Measurements from ENCODE around the gene RASA1. TPM values are rescaled to one million over a fixed set of nuclear protein-coding genes. Genes with fewer than 3 reads are reported as not detected.
A peak's percentile ranks its signal among the peaks of the same experiment; 100 is the strongest.
"Not testable (repeated sequence)": the region's sequence is repeated elsewhere in the genome, so short reads cannot be mapped to it uniquely, and the experiment has no call there.

Gene RASA1
- total and polyA plus RNA-seq, 4 donors = 8.3 to 54.0 (median 20.6) TPM

GRCh38 chr5:87300744-87301143, 33.1 kb downstream of the RASA1 start:
- Histone ChIP-seq H3K27ac (ENCODE audit: low read depth in 1 of 2, low read length in 1 of 2) (peak overlapping the region in 1 of 2 donors; percentile 40), H3K27me3 (ENCODE audit: control insufficient read depth in 3 of 3, insufficient read depth in 3 of 3, low read length in 2 of 3) (no peaks in the 10 kb centered on the region), H3K9ac (ENCODE audit: insufficient read depth in 1 of 2, low read length in 2 of 2) (no peak overlapping the region), H3K9me3 (ENCODE audit: control insufficient read depth in 4 of 4, insufficient read depth in 3 of 4, low read length in 3 of 4) (no peaks in the 10 kb centered on the region), H3K36me3 (ENCODE audit: control insufficient read depth in 4 of 4, insufficient read depth in 4 of 4, low read length in 4 of 4) (peaks cover 0 to 13% (median 7%) of the 10 kb centered on the region in 4 donors), H3K4me1 (ENCODE audit: control insufficient read depth in 5 of 5, insufficient read depth in 5 of 5, low read length in 5 of 5) (peaks cover 0 to 11% (median 0%) of the 10 kb centered on the region in 5 donors), H3K4me3 (no peak overlapping the region)
- TF ChIP-seq CTCF (IDR thresholded peaks at IDR 0.05; ENCODE audit: control extremely low read depth, extremely low read depth) = no peak
- ATAC-seq (ENCODE audit: insufficient read depth, low FRiP score) = peak; percentile 89
- DNase-seq = no peak
- 82 to 90% methylated on average over 2 of the region's 2 CpGs for WGBS, 2 donors

- H3K9ac ChIP-seq (ENCODE audit: insufficient read depth in 1 of 2, low read length in 2 of 2) = no peak overlapping the region
- H3K27ac ChIP-seq (ENCODE audit: low read depth in 1 of 2, low read length in 1 of 2) = no peak overlapping the region
- ATAC-seq (ENCODE audit: insufficient read depth, low FRiP score) = no peak
- no peaks in the 10 kb centered on the region for H3K9me3 ChIP-seq (ENCODE audit: control insufficient read depth in 4 of 4, insufficient read depth in 3 of 4, low read length in 3 of 4)
- DNase-seq = no peak
- no peak overlapping the region for H3K4me3 ChIP-seq
- no peaks in the 10 kb centered on the region for H3K27me3 ChIP-seq (ENCODE audit: control insufficient read depth in 3 of 3, insufficient read depth in 3 of 3, low read length in 2 of 3)
- peaks cover 0 to 19% (median 11%) of the 10 kb centered on the region in 4 donors for H3K36me3 ChIP-seq (ENCODE audit: control insufficient read depth in 4 of 4, insufficient read depth in 4 of 4, low read length in 4 of 4)
- H3K4me1 ChIP-seq (ENCODE audit: control insufficient read depth in 5 of 5, insufficient read depth in 5 of 5, low read length in 5 of 5) = peaks cover 0 to 11% (median 0%) of the 10 kb centered on the region in 5 donors
- TF ChIP-seq CTCF (IDR thresholded peaks at IDR 0.05; ENCODE audit: control extremely low read depth, extremely low read depth) = no peak
Observed at GRCh38 chr5:87302061-87302460, 34.4 kb downstream of the RASA1 start.

DNA sequence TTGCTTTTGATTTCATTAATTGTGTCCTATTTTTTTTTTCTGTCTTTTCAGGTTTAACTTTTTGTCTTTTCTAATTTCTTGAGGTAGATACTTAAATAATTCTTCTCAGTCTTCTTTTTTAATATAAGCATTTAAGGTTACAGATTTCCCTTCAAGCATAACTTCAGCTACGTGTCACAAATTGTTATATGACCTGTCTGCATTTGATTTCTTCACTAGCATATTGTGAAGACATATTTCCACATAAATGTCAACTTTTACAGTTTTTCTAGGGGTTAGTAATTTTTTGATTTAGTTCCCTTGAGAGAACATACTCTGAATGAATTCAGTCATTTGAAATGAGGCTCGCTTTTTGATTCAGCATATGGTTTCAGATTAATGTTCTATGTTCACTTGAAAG, 35.6 kb downstream of the RASA1 start:
- no peak overlapping the region for H3K9ac ChIP-seq (ENCODE audit: insufficient read depth in 1 of 2, low read length in 2 of 2)
- no peaks in the 10 kb centered on the region for H3K27me3 ChIP-seq (ENCODE audit: control insufficient read depth in 3 of 3, insufficient read depth in 3 of 3, low read length in 2 of 3)
- WGBS, 2 donors = 81 to 94% methylated on average over 2 of the region's 2 CpGs
- H3K9me3 ChIP-seq (ENCODE audit: control insufficient read depth in 4 of 4, insufficient read depth in 3 of 4, low read length in 3 of 4) = no peaks in the 10 kb centered on the region
- no peak overlapping the region for H3K4me3 ChIP-seq
- DNase-seq (no peak), ATAC-seq (ENCODE audit: insufficient read depth, low FRiP score) (no peak)
- no peak overlapping the region for H3K27ac ChIP-seq (ENCODE audit: low read depth in 1 of 2, low read length in 1 of 2)
- H3K36me3 ChIP-seq (ENCODE audit: control insufficient read depth in 4 of 4, insufficient read depth in 4 of 4, low read length in 4 of 4) = peaks cover 0 to 19% (median 11%) of the 10 kb centered on the region in 4 donors
- peaks cover 0 to 9% (median 0%) of the 10 kb centered on the region in 5 donors for H3K4me1 ChIP-seq (ENCODE audit: control insufficient read depth in 5 of 5, insufficient read depth in 5 of 5, low read length in 5 of 5)
- no peak for TF ChIP-seq CTCF (IDR thresholded peaks at IDR 0.05; ENCODE audit: control extremely low read depth, extremely low read depth)

- H3K4me1 ChIP-seq (ENCODE audit: control insufficient read depth in 5 of 5, insufficient read depth in 5 of 5, low read length in 5 of 5); DNase-seq: not testable (repeated sequence)
- WGBS, 2 donors = 99 to 100% methylated on average over 2 of the region's 2 CpGs
Observed at GRCh38 chr5:87306090-87306489, 38.4 kb downstream of the RASA1 start.

More at GRCh38 chr5:87306090-87306489, 38.4 kb downstream of the RASA1 start:
- not testable (repeated sequence) for H3K4me3 ChIP-seq; H3K27ac ChIP-seq (ENCODE audit: low read depth in 1 of 2, low read length in 1 of 2); H3K9ac ChIP-seq (ENCODE audit: insufficient read depth in 1 of 2, low read length in 2 of 2); H3K27me3 ChIP-seq (ENCODE audit: control insufficient read depth in 3 of 3, insufficient read depth in 3 of 3, low read length in 2 of 3); ATAC-seq (ENCODE audit: insufficient read depth, low FRiP score); H3K9me3 ChIP-seq (ENCODE audit: control insufficient read depth in 4 of 4, insufficient read depth in 3 of 4, low read length in 3 of 4)
- peaks cover 0 to 19% (median 11%) of the 10 kb centered on the region in 4 donors for H3K36me3 ChIP-seq (ENCODE audit: control insufficient read depth in 4 of 4, insufficient read depth in 4 of 4, low read length in 4 of 4)

Measured in lung (tissue), 12 donors.